Uterus (tissue), 2 donors: ENCODE measurements around the gene FAM110A.

Source experiments
- POLR2A ChIP-seq, 2 donors: fragments of 450-650 bp; IDR thresholded peaks; one replicate each; pipeline ENCODE4 v1.6.1; 2016; ENCODE audit warnings: antibody characterized with exemption in 2 of 2, mild to moderate bottlenecking in 1 of 2, moderate library complexity in 1 of 2
- TF ChIP-seq, protein P1 (sequence below), 4 experiments: fragments of 200-600 bp in 2 of 4; fragments of 450-650 bp in 2 of 4; sonication (generic) in 2 of 4; IDR thresholded peaks; one replicate each; pipeline ENCODE4 v1.5.1; 2016 to 2019; ENCODE audit warnings: antibody characterized with exemption in 4 of 4, mild to moderate bottlenecking in 2 of 4, moderate library complexity in 1 of 4

DNA sequence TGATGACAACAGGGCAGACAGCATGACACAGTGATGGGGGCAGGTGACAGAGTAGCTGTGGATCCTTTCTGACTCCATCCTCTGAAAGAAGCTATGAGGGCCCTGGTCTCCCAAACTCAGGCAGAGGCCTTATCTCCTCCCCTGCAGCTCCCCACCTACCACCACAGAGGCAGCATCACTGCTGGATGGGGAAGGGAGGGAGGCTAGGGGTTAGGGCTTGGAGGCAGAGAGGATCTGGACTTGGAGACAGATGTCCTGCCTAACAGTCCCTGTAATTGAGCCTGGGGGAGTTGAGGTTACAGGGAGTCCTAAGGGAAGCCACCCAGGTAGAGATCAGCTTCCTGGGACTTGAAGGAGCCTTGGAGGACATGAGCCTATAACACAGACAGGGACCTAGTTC lies 37.9 kb downstream of the FAM110A start:
- no peak for TF ChIP-seq POLR2A (IDR thresholded peaks at IDR 0.05)
- TF ChIP-seq, protein P1, sequence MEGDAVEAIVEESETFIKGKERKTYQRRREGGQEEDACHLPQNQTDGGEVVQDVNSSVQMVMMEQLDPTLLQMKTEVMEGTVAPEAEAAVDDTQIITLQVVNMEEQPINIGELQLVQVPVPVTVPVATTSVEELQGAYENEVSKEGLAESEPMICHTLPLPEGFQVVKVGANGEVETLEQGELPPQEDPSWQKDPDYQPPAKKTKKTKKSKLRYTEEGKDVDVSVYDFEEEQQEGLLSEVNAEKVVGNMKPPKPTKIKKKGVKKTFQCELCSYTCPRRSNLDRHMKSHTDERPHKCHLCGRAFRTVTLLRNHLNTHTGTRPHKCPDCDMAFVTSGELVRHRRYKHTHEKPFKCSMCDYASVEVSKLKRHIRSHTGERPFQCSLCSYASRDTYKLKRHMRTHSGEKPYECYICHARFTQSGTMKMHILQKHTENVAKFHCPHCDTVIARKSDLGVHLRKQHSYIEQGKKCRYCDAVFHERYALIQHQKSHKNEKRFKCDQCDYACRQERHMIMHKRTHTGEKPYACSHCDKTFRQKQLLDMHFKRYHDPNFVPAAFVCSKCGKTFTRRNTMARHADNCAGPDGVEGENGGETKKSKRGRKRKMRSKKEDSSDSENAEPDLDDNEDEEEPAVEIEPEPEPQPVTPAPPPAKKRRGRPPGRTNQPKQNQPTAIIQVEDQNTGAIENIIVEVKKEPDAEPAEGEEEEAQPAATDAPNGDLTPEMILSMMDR (IDR thresholded peaks at IDR 0.05) = no peak
